GM23338 (cell line): ENCODE results near the gene BRPF3. TPM values are rescaled to one million over a fixed set of nuclear protein-coding genes. Genes with fewer than 3 reads are reported as not detected.

Source experiments
- ATAC-seq: fragments of 200-7000 bp; cut with Tn5 transposase; 3 replicates; pipeline ENCODE4 v1.9.1; 2020
- DNase-seq: peaks from one replicate; pipeline ENCODE4 v3.0.0-alpha.2; 2015; ENCODE audit warnings: low spot score
- H2AFZ ChIP-seq: fragments of 200-600 bp; sonication (generic); 2 replicates; pipeline ENCODE4 v1.8.0; 2016; ENCODE audit warnings: antibody characterized with exemption, mild to moderate bottlenecking, moderate library complexity
- H3F3A ChIP-seq: fragments of 200-600 bp; sonication (generic); replicated peaks from 2 replicates; pipeline ENCODE4 v1.8.0; 2017; ENCODE audit warnings: antibody characterized with exemption, mixed run types, low read depth
- H3K27ac ChIP-seq: fragments of 200-600 bp; sonication (generic); 2 replicates; pipeline ENCODE4 v1.6.1; 2016; ENCODE audit warnings: low read depth
- H3K27me3 ChIP-seq: fragments of 200-600 bp; sonication (generic); 2 replicates; pipeline ENCODE4 v1.8.0; 2016; ENCODE audit warnings: mild to moderate bottlenecking, mixed run types, moderate library complexity; ENCODE audit not compliant: insufficient read depth
- H3K36me3 ChIP-seq: fragments of 200-600 bp; sonication (generic); 2 replicates; pipeline ENCODE4 v1.8.0; 2016; ENCODE audit warnings: mild to moderate bottlenecking; ENCODE audit not compliant: insufficient read depth
- H3K4me1 ChIP-seq: fragments of 200-600 bp; sonication (generic); 2 replicates; pipeline ENCODE4 v1.8.0; 2016; ENCODE audit warnings: mild to moderate bottlenecking, moderate library complexity; ENCODE audit not compliant: insufficient read depth
- H3K4me2 ChIP-seq: fragments of 200-600 bp; sonication (generic); 2 replicates; pipeline ENCODE4 v1.7.1; 2017; ENCODE audit warnings: mixed run types
- H3K4me3 ChIP-seq: fragments of 200-600 bp; sonication (generic); 2 replicates; pipeline ENCODE4 v1.6.1; 2016; ENCODE audit warnings: mixed run types
- H3K79me2 ChIP-seq: fragments of 200-600 bp; sonication (generic); replicated peaks from 2 replicates; pipeline ENCODE4 v1.8.0; 2017; ENCODE audit warnings: mild to moderate bottlenecking; ENCODE audit not compliant: insufficient read depth
- H3K9me2 ChIP-seq: fragments of 200-600 bp; sonication (generic); 2 replicates; pipeline ENCODE4 v1.8.0; 2017; ENCODE audit not compliant: insufficient read depth
- H4K20me1 ChIP-seq: fragments of 200-600 bp; sonication (generic); replicated peaks from 2 replicates; pipeline ENCODE4 v1.8.0; 2017; ENCODE audit warnings: mild to moderate bottlenecking; ENCODE audit not compliant: insufficient read depth
- H3K27ac Mint-ChIP-seq: 2 replicates; pipeline ENCODE4 v1.8.0; 2020; ENCODE audit warnings: inconsistent platforms, mild to moderate bottlenecking, moderate library complexity, mixed read lengths
- H3K27me3 Mint-ChIP-seq: 3 replicates; pipeline ENCODE4 v1.8.0; 2022; ENCODE audit warnings: low read depth, mild to moderate bottlenecking, moderate library complexity, mixed read lengths, inconsistent platforms; ENCODE audit not compliant: insufficient read depth, poor library complexity
- H3K36me3 Mint-ChIP-seq: 3 replicates; pipeline ENCODE4 v1.8.0; 2021; ENCODE audit warnings: low read depth, mild to moderate bottlenecking, inconsistent platforms, moderate library complexity, mixed read lengths
- H3K4me1 Mint-ChIP-seq: 3 replicates; pipeline ENCODE4 v1.8.0; 2020; ENCODE audit warnings: mild to moderate bottlenecking, inconsistent platforms, mixed read lengths
- H3K4me3 Mint-ChIP-seq: 3 replicates; pipeline ENCODE4 v1.8.0; 2021; ENCODE audit warnings: moderate library complexity, mild to moderate bottlenecking, inconsistent platforms, mixed read lengths
- H3K9me3 Mint-ChIP-seq: 3 replicates; pipeline ENCODE4 v1.8.0; 2020; ENCODE audit warnings: moderate library complexity, mild to moderate bottlenecking, inconsistent platforms, mixed read lengths
- CREB1 ChIP-seq: fragments of 250-450 bp; sonication (Bioruptor Pico); IDR thresholded peaks from 2 replicates; pipeline ENCODE4 v1.5.0; 2020; ENCODE audit warnings: low read depth, mild to moderate bottlenecking, moderate library complexity
- ETS1 ChIP-seq: IDR thresholded peaks from 2 replicates; pipeline ENCODE4 v1.6.1; 2016; ENCODE audit warnings: antibody characterized with exemption
- EZH2 ChIP-seq: fragments of 200-600 bp; sonication (generic); IDR thresholded peaks from one replicate; pipeline ENCODE4 v1.8.0; 2017; ENCODE audit warnings: antibody characterized with exemption, mild to moderate bottlenecking, low read depth; ENCODE audit not compliant: unreplicated experiment
- JUNB ChIP-seq: IDR thresholded peaks from one replicate; pipeline ENCODE4 v1.6.1; 2016; ENCODE audit warnings: antibody characterized with exemption; ENCODE audit not compliant: unreplicated experiment
- NANOG ChIP-seq: IDR thresholded peaks from 2 replicates; pipeline ENCODE4 v1.6.1; 2016; ENCODE audit warnings: antibody characterized with exemption, borderline replicate concordance
- POLR2AphosphoS5 ChIP-seq: IDR thresholded peaks from 2 replicates; pipeline ENCODE4 v1.6.1; 2016; ENCODE audit warnings: antibody characterized with exemption, low read depth
- REST ChIP-seq: IDR thresholded peaks from one replicate; pipeline ENCODE4 v1.6.1; 2018; ENCODE audit warnings: antibody characterized with exemption; ENCODE audit not compliant: unreplicated experiment
- STAT1 ChIP-seq: IDR thresholded peaks from one replicate; pipeline ENCODE4 v1.6.1; 2016; ENCODE audit warnings: antibody characterized with exemption; ENCODE audit not compliant: unreplicated experiment
- ZNF114 ChIP-seq: fragments of 250-450 bp; sonication (Bioruptor Pico); IDR thresholded peaks from 2 replicates; pipeline ENCODE4 v1.5.0; 2020; ENCODE audit warnings: mild to moderate bottlenecking, moderate library complexity
- ZNF331 ChIP-seq: fragments of 250-450 bp; sonication (Bioruptor Pico); IDR thresholded peaks from 2 replicates; pipeline ENCODE4 v1.5.0; 2020; ENCODE audit warnings: low read depth, mild to moderate bottlenecking, moderate library complexity
- ZNF462 ChIP-seq: fragments of 250-450 bp; sonication (Bioruptor Pico); IDR thresholded peaks from 2 replicates; pipeline ENCODE4 v1.5.0; 2020; ENCODE audit warnings: mild to moderate bottlenecking, moderate library complexity
- polyA plus RNA-seq: library from polyadenylated mRNA; unstranded; fragments of >200 nt; fragmentation: Nextera tagmentation; extraction: Ambion mirVana; gene quantifications from 2 replicates; pipeline ENCODE4 v1.2.1, GENCODE V29; 2016
- total RNA-seq: library from RNA; depleted of rRNA; stranded (reverse); fragments of >200 nt; shearing (Covaris generic); gene quantifications from 2 replicates; pipeline ENCODE4 v1.2.3, GENCODE V29; 2014

Gene BRPF3
- total and polyA plus RNA-seq, 2 experiments from 2014 or later: 11.8 to 33.2 TPM

GRCh38 chr6:36263390-36264000 lies 67.0 kb downstream of the BRPF3 start (continued):
- TF ChIP-seq REST (no peak), NANOG (no peak), EZH2 (no peak), JUNB (no peak), ETS1 (no peak), ZNF331 (CRISPR knock-in tag) (no peak)

GRCh38 chr6:36265744-36266143 lies 69.2 kb downstream of the BRPF3 start:
- peaks cover 13% of the 10 kb centered on the region for H3K27me3 Mint-ChIP-seq
- Histone ChIP-seq H3K4me1 (no peaks in the 10 kb centered on the region), H3F3A (no peaks in the 10 kb centered on the region), H3K27me3 (no peaks in the 10 kb centered on the region), H3K4me2 (no peak overlapping the region), H3K9me2 (no peaks in the 10 kb centered on the region), H3K36me3 (no peaks in the 10 kb centered on the region), H4K20me1 (no peaks in the 10 kb centered on the region), H3K4me3 (no peak overlapping the region), H3K27ac (no peak overlapping the region), H3K79me2 (no peaks in the 10 kb centered on the region), H2AFZ (no peak overlapping the region)
- ATAC-seq (no peak), DNase-seq (no peak)
- no peak overlapping the region for H3K4me3 Mint-ChIP-seq
- H3K9me3 Mint-ChIP-seq: no peaks in the 10 kb centered on the region; the same call in 1 of the 3 replicates
- H3K27ac Mint-ChIP-seq: no peak overlapping the region
- no peaks in the 10 kb centered on the region for H3K36me3 Mint-ChIP-seq
- peaks cover 4% of the 10 kb centered on the region; the same call in 2 of the 3 replicates for H3K4me1 Mint-ChIP-seq
- TF ChIP-seq EZH2: no peak
- no peak for TF ChIP-seq ZNF114
- no peak for TF ChIP-seq POLR2AphosphoS5
- no peak for TF ChIP-seq ZNF462
- TF ChIP-seq STAT1: no peak
- no peak for TF ChIP-seq CREB1 (CRISPR knock-in tag)
- no peak for TF ChIP-seq REST
